Sigmoid colon (tissue), 4 donors: ENCODE results near the gene ADRB2.

Experiments
- CTCF ChIP-seq, 4 experiments: fragments of 450-650 bp in 3 of 4; fragments of 200-600 bp in 1 of 4; IDR thresholded peaks; one replicate each; pipeline ENCODE4 v1.5.1; 2016 to 2019; ENCODE audit warnings: antibody characterized with exemption in 4 of 4, mild to moderate bottlenecking in 3 of 4, moderate library complexity in 2 of 4
- EP300 ChIP-seq, 4 donors: sonication (generic); formaldehyde crosslinking; IDR thresholded peaks; one replicate each; pipeline ENCODE4 v1.6.1; 2017; ENCODE audit warnings: antibody characterized with exemption in 4 of 4
- POLR2A ChIP-seq, 2 donors: fragments of 450-650 bp; IDR thresholded peaks; one replicate each; pipeline ENCODE4 v1.6.1; 2016; ENCODE audit warnings: antibody characterized with exemption in 2 of 2, mild to moderate bottlenecking in 2 of 2, moderate library complexity in 2 of 2
- POLR2AphosphoS5 ChIP-seq, 4 donors: sonication (generic); formaldehyde crosslinking; IDR thresholded peaks; one replicate each; pipeline ENCODE4 v1.6.1; 2017; ENCODE audit warnings: antibody characterized with exemption in 4 of 4

DNA sequence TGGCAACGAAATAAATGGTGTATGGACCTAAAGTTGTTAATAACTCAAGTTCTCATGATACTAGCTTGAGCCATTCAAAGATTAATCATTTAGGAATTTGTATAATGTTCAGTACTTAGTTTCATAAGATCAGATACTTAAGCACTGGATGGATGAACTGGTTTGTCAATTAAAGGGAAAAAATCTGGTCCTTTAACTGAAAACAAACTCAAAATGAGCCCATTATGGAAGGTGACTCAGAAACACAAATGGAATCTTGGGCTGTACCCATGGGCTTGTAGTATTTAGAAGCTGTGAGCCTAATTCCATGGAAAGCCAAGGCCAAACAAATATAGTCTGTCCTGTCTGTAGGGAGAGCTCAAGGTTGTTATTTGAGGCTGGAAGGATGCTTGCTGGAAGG is 27.6 kb upstream of the ADRB2 start:
- TF ChIP-seq CTCF (IDR thresholded peaks at IDR 0.05) (no peak), POLR2A (IDR thresholded peaks at IDR 0.05) (no peak), POLR2AphosphoS5 (IDR thresholded peaks at IDR 0.05) (no peak), EP300 (IDR thresholded peaks at IDR 0.05) (no peak)
